Sigmoid colon (tissue), 7 donors: ENCODE measurements around the gene DMP1. TPM values are rescaled to one million over a fixed set of nuclear protein-coding genes. Genes with fewer than 3 reads are reported as not detected.
"Not testable (repeated sequence)": the region's sequence is repeated elsewhere in the genome, so short reads cannot be mapped to it uniquely, and the experiment has no call there.

Experiments used
- DNase-seq: peaks from one replicate; pipeline ENCODE4 v3.0.0-alpha.2; 2019
- H3K27ac ChIP-seq, 4 donors: fragments of 200-600 bp; sonication (generic); one replicate each; pipeline ENCODE4 v1.5.1; 2016 to 2019; ENCODE audit warnings: mild to moderate bottlenecking in 1 of 4
- H3K27me3 ChIP-seq, 3 donors: fragments of 200-600 bp; sonication (generic); one replicate each; pipeline ENCODE4 v1.5.1; 2019; ENCODE audit warnings: mild to moderate bottlenecking in 1 of 3
- H3K36me3 ChIP-seq, 4 donors: fragments of 200-600 bp; sonication (generic); one replicate each; pipeline ENCODE4 v1.5.1; 2016 to 2019
- H3K4me1 ChIP-seq, 4 donors: fragments of 200-600 bp; sonication (generic); one replicate each; pipeline ENCODE4 v1.5.1; 2017 to 2019
- H3K4me3 ChIP-seq, 4 donors: fragments of 200-600 bp; sonication (generic); one replicate each; pipeline ENCODE4 v1.5.1; 2017 to 2019; ENCODE audit warnings: mild to moderate bottlenecking in 2 of 4, moderate library complexity in 1 of 4
- H3K9me3 ChIP-seq, 4 donors: fragments of 200-600 bp in 3 of 4; sonication (generic) in 3 of 4; one replicate each; pipeline versions ENCODE4 v1.5.1 to v1.6.1; 2013 to 2019
- EP300 ChIP-seq, 4 donors: sonication (generic); formaldehyde crosslinking; IDR thresholded peaks; one replicate each; pipeline ENCODE4 v1.6.1; 2017; ENCODE audit warnings: antibody characterized with exemption in 4 of 4
- POLR2A ChIP-seq, 2 donors: fragments of 450-650 bp; IDR thresholded peaks; one replicate each; pipeline ENCODE4 v1.6.1; 2016; ENCODE audit warnings: antibody characterized with exemption in 2 of 2, mild to moderate bottlenecking in 2 of 2, moderate library complexity in 2 of 2
- POLR2AphosphoS5 ChIP-seq, 4 donors: sonication (generic); formaldehyde crosslinking; IDR thresholded peaks; one replicate each; pipeline ENCODE4 v1.6.1; 2017; ENCODE audit warnings: antibody characterized with exemption in 4 of 4
- WGBS, 2 donors: extraction: QIAGEN DNeasy Blood & Tissue Kit; methylation state at CpG; one replicate each; pipeline ENCODE4 v1.1.7; 2013; 5-methylcytosine and 5-hydroxymethylcytosine counted together
- intact Hi-C: fragments of 100-400 bp; cut with DNase I; formaldehyde crosslinking; loops from one replicate; pipeline ENCODE4 v1.15.1; 2023
- polyA plus RNA-seq, 3 donors: library from polyadenylated mRNA; stranded (reverse); fragments of 200-250 nt; gene quantifications; one replicate each; pipeline ENCODE4 v1.2.3, GENCODE V29; 2013
- total RNA-seq, 4 donors: library from RNA; depleted of rRNA; stranded (reverse); fragments of >200 nt; gene quantifications; one replicate each; pipeline ENCODE4 v1.1.0, GENCODE V29; 2016
- TF ChIP-seq, protein P1 (sequence below), 4 experiments: fragments of 450-650 bp in 3 of 4; fragments of 200-600 bp in 1 of 4; IDR thresholded peaks; one replicate each; pipeline ENCODE4 v1.5.1; 2016 to 2019; ENCODE audit warnings: antibody characterized with exemption in 4 of 4, mild to moderate bottlenecking in 3 of 4, moderate library complexity in 2 of 4
- donor health status: healthy with polysubstance abuse.
- donor health status: Bipolar disorder and iron deficiency.
- donor health status: healthy.

Gene DMP1
- total and polyA plus RNA-seq, 7 donors, result not detected

DNA sequence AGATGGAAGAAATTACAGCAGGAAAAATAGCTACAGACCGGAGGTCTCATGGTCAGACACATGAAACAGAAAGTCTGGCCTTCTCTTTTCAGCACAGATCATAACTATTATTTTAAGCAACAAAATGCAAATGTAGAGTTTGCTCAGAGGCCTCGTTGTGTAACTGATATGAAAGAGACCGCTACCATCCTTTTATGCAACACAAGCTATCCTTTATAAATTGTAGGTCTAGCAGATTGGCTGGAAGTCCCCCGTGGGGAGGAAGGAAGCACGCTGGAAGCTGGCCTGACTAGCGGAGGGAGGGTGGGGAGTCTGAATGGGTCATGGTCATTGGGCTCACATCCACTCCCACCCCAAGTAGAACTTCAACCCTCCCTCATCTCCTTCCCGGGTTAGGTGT, 27.7 kb downstream of the DMP1 start:
- H3K4me3 ChIP-seq, result no peak overlapping the region
- intact Hi-C loops, result loop anchor here (5.0 kb wide), 1 partner anchor 160 kb away; no protein-coding TSS in a partner anchor
- TF ChIP-seq POLR2AphosphoS5 (IDR thresholded peaks at IDR 0.05), result no peak
- H3K4me1 ChIP-seq, result no peaks in the 10 kb centered on the region
- peak overlapping the region in 1 of 4 donors; percentile 16 for H3K27ac ChIP-seq
- no peak for DNase-seq
- no peaks in the 10 kb centered on the region for H3K36me3 ChIP-seq
- 70 to 71% methylated on average over 7 of the region's 7 CpGs for WGBS, 2 donors
- H3K9me3 ChIP-seq, result peaks cover 0 to 5% (median 1%) of the 10 kb centered on the region in 4 donors
- no peaks in the 10 kb centered on the region for H3K27me3 ChIP-seq

DNA sequence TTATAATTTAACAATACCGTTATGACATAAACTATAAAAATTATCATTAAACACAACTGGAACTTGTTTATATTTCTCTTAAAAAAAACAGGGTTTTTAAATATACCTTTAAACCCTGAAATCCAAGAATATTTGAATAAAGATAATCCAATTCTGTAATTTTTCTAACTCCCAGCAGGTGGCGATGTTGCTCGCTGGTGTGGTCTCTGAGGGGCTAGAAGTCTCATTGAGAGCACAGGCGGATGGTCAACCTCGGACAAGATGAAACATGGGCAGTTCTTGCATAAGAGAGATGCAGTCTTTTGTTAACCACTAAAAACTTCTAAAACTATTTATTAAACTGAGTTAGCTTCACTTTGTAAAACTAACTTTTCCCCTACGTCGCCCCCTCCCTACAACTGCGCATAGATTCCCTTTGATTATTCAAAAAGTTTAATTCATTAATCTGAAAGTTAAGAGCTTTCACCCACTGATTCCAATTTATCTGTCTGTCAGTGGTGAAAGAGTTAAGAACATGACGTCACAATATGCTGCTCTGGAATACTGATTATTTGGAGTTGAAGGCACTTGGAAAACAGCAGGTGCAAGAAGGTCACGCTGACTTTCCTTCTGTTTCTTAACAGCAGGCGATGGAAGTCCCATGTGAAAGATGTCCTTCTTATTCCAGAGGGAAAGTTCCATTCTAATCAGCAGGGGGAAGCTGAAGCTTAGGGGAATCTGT, 29.5 kb downstream of the DMP1 start:
- Histone ChIP-seq H3K4me1 (no peaks in the 10 kb centered on the region), H3K27ac (no peak overlapping the region), H3K36me3 (no peaks in the 10 kb centered on the region), H3K27me3 (no peaks in the 10 kb centered on the region), H3K9me3 (no peaks in the 10 kb centered on the region), H3K4me3 (no peak overlapping the region)
- TF ChIP-seq EP300 (IDR thresholded peaks at IDR 0.05) (no peak), POLR2AphosphoS5 (IDR thresholded peaks at IDR 0.05) (no peak), POLR2A (IDR thresholded peaks at IDR 0.05) (no peak)
- TF ChIP-seq, protein P1, sequence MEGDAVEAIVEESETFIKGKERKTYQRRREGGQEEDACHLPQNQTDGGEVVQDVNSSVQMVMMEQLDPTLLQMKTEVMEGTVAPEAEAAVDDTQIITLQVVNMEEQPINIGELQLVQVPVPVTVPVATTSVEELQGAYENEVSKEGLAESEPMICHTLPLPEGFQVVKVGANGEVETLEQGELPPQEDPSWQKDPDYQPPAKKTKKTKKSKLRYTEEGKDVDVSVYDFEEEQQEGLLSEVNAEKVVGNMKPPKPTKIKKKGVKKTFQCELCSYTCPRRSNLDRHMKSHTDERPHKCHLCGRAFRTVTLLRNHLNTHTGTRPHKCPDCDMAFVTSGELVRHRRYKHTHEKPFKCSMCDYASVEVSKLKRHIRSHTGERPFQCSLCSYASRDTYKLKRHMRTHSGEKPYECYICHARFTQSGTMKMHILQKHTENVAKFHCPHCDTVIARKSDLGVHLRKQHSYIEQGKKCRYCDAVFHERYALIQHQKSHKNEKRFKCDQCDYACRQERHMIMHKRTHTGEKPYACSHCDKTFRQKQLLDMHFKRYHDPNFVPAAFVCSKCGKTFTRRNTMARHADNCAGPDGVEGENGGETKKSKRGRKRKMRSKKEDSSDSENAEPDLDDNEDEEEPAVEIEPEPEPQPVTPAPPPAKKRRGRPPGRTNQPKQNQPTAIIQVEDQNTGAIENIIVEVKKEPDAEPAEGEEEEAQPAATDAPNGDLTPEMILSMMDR (IDR thresholded peaks at IDR 0.05), result peak; percentile 51 to 74 (median 60)
- DNase-seq, result peak; percentile 78
- WGBS, 2 donors, result 31 to 44% methylated on average over 11 of the region's 11 CpGs
- intact Hi-C loops, result loop anchor here (5.0 kb wide), 1 partner anchor 158 kb away; no protein-coding TSS in a partner anchor

DNA sequence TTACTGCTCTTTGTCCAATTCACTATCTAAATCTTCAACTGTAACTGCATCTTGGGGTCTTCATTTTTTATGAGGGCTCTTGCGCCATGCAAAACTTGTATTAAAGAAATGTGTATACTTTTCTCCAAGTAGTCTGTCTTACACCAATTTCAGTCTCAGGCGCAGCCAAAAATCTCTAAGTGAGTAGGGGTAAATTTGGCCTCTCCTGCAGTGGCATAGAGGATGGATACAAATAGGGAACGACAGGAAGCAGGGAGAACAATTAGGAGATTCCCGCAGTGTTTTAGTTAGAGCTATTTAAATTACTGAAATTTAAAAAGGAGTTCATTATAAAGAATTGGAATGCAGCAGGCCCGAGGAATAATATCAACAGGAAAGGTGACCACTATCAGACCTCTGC, 30.2 kb downstream of the DMP1 start:
- 64 to 71% methylated on average over 5 of the region's 5 CpGs for WGBS, 2 donors
- Histone ChIP-seq H3K36me3 (no peaks in the 10 kb centered on the region), H3K4me1 (no peaks in the 10 kb centered on the region), H3K27ac (no peak overlapping the region), H3K27me3 (no peaks in the 10 kb centered on the region), H3K4me3 (no peak overlapping the region), H3K9me3 (no peaks in the 10 kb centered on the region)
- TF ChIP-seq EP300 (IDR thresholded peaks at IDR 0.05), result no peak
- TF ChIP-seq POLR2AphosphoS5 (IDR thresholded peaks at IDR 0.05), result no peak
- no peak for TF ChIP-seq POLR2A (IDR thresholded peaks at IDR 0.05)
- TF ChIP-seq, protein P1 (IDR thresholded peaks at IDR 0.05), result no peak
- intact Hi-C loops, result no loop called here
- no peak for DNase-seq

DNA sequence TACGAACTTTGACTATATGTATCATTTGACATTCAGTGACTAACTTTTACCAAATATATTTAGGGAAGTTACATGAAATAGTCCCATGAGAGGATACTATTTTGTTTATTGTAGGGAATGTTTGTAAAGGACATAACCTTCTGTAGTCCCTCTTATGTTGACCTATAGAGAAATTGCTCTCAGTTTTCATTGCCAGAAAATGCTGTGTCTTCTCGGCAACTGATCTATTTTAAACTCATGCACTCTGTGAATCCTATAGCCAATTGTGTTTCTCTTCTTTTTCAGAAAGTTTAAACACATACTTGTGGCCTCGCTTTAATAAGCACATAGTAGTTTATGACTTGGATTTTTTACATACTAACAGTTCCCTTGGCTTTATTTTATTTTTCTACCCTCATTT, 38.2 kb downstream of the DMP1 start:
- Histone ChIP-seq H3K4me1 (no peaks in the 10 kb centered on the region), H3K4me3 (no peak overlapping the region), H3K27ac (no peak overlapping the region), H3K27me3 (no peaks in the 10 kb centered on the region), H3K36me3 (no peaks in the 10 kb centered on the region), H3K9me3 (peaks cover 0 to 7% (median 2%) of the 10 kb centered on the region in 4 donors)
- WGBS, 2 donors, result 75 to 76% methylated on average over 3 of the region's 3 CpGs
- TF ChIP-seq, protein P1 (IDR thresholded peaks at IDR 0.05), result no peak
- TF ChIP-seq EP300 (IDR thresholded peaks at IDR 0.05), result no peak
- TF ChIP-seq POLR2AphosphoS5 (IDR thresholded peaks at IDR 0.05), result no peak
- no peak for TF ChIP-seq POLR2A (IDR thresholded peaks at IDR 0.05)
- intact Hi-C loops, result no loop called here
- no peak for DNase-seq

DNA sequence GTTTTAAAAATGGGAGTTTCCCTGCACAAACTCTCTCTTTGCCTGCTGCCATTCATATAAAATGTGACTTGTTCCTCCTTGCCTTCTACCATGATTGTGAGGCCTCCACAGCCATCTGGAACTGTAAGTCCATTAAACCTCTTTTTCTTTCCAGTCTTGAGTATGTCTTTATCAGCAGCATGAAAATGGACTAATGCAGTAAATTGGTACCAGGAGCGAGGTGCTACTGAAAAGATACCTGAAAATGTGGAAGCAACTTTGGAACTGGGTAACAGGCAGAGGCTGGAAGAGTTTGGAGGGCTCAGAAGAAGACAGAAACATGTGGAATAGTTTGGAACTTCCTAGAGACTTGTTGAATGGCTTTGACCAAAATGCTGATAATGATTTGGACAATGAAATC, 40.9 kb downstream of the DMP1 start:
- H3K4me1 ChIP-seq, H3K9me3 ChIP-seq, H3K36me3 ChIP-seq, intact Hi-C loops, H3K27me3 ChIP-seq, H3K27ac ChIP-seq, H3K4me3 ChIP-seq, DNase-seq: not testable (repeated sequence)
- whole genome bisulfite sequencing, 2 donors, result 83 to 87% methylated on average over 1 of the region's 1 CpG

DNA sequence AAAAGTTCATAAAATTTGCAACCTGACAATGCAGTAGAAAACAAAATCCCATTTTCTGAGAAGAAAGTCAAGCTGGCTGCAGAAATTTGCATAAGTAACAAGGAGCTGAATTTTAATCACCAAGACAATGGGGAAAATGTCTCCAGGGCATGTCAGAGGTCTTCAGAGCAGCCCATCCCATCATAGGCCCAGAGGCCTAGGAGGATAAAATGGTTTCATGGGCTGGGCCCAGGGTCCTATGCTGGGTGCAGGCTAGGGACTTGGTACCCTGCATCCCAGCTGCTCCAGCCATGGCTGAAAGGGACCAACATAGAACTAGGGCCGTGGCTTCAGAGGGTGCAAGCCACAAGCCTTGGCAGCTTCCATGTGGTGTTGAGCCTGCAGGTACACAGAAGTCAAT, 42.0 kb downstream of the DMP1 start:
- intact Hi-C loops, DNase-seq, H3K27ac ChIP-seq, H3K36me3 ChIP-seq, H3K27me3 ChIP-seq, H3K4me1 ChIP-seq, H3K9me3 ChIP-seq, H3K4me3 ChIP-seq: not testable (repeated sequence)
- WGBS, 2 donors, result 9 to 39% methylated on average over 1 of the region's 1 CpG
